OCI-M2 (cell line): ENCODE measurements around the gene HCK.
A peak's percentile ranks its signal among the peaks of the same experiment; 100 is the strongest.
"Not testable (repeated sequence)": the region's sequence is repeated elsewhere in the genome, so short reads cannot be mapped to it uniquely, and the experiment has no call there.

Experiments
- DNase-seq: peaks from one replicate; lab custom pipeline; 2025; ENCODE audit not compliant: unreplicated experiment; lab: John Stamatoyannopoulos, UW

HCK gene

GRCh38 chr20:32028647-32029372 lies 23.2 kb upstream of the HCK start:
- no peak for DNase-seq

GRCh38 chr20:32029561-32029960 lies 22.5 kb upstream of the HCK start:
- no peak for DNase-seq

GRCh38 chr20:32031007-32031958 lies 20.8 kb upstream of the HCK start:
- peak; percentile 36 for DNase-seq

GRCh38 chr20:32033316-32033715 lies 18.7 kb upstream of the HCK start:
- DNase-seq: no peak

DNA sequence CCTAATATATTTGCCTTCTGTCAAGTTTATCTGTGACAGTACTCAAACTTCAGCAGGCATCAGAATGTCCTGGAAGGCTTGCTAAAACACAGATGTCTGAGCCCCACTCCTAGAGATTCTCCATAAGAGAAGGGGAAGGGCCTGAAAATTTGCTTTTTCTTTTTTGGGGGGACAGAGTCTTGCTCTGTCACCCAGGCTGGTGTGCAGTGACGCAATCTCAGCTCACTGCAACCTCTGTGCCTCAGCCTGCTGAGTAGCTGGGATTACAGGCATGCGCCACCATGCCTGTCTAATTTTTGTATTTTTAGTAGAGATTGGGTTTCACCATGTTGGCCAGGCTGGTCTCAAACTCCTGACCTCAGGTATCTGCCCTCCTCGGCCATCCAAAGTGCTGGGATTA lies 18.3 kb upstream of the HCK start:
- DNase-seq: not testable (repeated sequence)

GRCh38 chr20:32034581-32035425 lies 17.2 kb upstream of the HCK start:
- no peak for DNase-seq

GRCh38 chr20:32035426-32035779 lies 16.6 kb upstream of the HCK start:
- DNase-seq: no peak

DNA sequence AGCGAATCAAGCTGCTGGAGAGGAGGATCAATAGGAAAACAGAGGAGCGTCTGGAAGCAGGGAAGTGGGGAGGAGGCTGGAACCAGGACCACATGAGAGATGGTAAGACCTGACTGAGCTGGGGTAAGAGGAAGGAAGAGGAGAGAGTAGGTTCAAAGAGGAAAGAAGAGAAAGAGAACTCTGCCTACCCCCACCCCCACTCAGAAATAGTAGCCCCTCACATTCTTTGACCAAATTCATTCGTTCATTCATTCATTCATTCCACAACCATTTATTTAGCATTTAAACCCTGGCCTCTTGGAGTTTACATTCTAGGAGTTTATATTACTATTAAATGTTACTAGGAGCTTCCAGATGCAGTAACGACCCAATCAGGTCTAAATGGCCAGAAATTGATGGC lies 15.8 kb upstream of the HCK start:
- no peak for DNase-seq

GRCh38 chr20:32036716-32037485 lies 15.1 kb upstream of the HCK start:
- no peak for DNase-seq

GRCh38 chr20:32037929-32038328 lies 14.1 kb upstream of the HCK start:
- no peak for DNase-seq

DNA sequence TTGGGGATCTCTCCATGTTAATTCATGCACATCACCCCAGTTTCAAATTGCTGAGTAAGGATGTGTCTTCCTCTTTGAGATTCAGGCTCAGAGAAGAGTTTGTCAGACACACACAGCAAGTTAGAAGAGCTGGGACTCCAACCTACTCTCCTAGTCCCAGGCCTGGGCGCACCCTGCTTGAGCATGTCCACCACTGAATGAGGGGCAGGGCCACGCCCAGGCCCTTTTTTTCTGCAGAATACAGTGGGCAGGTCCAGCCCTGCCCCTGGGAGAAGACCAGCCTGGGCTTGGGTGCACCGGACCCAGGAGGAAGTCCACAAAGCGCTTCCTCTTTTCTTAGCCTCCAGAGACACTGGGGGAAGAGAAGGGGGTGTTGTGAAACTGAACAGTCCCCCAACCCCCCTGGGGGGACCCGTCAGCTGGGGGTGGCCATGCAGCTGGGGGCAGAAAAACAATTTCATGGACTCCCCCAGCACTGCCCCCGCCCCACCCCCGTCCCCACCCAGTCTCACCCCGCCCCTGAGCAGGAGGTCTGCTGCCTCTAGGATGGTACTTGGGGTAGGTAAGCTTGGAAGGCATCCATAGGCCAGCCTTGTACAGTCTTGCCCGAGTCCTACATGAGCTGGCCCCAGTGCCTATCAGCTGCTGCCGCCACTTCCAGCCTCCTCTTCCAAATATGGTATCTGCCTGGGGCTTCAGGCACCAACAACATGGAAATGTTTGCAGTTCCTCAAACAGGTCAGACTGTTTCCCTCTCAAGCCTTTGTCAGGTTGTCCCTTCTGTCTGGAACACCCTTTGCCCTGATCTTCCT lies 11.7 kb upstream of the HCK start:
- DNase-seq: no peak

- no peak for DNase-seq
Measured at GRCh38 chr20:32045999-32046398, 6.0 kb upstream of the HCK start.

DNA sequence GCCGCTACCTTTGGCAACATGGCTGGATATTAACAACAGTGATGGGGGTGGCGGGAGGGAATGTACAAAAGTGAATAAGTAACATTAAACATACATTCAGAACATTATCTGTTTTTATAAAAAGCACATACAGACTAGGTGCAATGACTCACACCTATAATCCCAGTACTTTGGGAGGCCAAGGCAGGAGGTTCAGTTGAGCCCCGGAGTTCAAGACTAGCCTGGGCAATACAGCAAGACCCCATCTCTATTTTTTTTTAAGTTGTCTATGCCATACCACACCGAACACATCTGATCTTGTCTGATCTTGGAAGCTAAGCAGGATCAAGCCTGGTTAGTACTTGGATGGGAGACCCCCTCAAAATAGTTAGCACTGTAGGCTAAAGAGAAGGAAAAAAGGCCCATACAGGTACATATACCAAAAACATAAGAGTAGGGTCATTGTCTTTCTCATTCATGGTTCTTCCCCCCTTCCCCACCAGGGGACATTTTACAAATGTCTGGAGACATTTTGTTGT lies 1.7 kb upstream of the HCK start:
- no peak for DNase-seq

DNA sequence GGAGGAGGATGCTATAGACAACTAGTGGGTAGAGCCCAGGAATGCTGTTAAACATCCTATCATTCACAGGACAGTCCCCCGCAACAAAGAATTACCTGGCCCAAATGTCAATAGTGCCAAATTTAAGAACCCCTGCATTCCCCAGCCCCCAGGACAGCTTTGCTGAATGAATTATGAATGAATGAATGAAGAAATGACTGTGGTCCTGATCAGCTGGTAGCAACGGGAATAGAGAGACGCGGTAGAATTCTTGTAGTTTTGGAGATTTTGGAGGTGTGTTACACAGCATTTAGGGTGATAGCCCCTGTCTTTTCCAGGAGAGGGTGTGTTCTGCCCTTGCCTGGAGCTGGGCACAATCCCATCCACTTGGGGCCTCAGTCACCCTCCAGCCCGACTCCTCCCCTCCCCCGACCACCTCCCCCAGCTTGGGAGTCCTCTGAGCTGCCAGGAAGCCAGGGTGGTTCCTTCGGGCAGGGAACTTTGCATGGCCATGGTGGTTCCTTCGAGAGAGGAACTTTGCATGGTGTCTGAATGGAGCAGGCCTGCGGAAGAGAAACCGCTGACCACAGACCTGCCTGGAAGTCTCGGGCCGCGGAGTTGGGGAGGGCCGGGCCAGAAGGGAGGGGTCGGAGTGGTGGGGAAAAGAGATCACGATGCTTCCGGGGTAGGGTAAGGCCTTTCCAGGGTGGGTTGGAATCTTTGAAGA lies 1.0 kb upstream of the HCK start:
- DNase-seq: no peak

GRCh38 chr20:32051720-32052089 lies 337 bp upstream of the HCK start:
- no peak for DNase-seq

DNA sequence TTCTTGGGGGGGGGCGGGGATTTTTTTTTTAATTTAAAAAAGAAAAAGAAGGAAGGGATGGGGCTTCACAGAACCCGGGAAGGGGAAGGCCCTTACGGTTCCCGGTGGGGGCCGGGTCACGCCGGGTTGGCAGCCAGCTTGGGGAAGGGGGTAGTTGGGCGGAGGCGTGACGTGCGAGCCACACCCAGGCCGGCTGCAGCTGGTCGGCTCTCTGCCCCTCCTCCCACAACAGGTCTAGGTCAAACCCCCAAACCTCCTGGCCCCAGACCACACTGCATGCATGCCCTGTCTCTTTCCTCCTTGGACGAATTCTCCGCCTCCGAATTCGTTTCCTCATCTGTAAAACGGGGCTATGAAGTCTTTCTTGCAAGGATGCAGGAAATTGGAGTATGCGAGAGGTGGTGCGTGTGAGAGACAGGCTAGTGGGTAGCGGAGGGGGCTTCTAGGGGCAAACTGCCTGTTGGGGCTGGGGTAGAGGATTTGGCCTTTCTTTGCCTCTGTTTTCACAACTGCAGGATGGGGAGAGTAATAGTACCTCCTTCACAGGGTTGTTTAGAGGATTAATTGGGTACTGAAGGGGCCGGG lies 828 bp downstream of the HCK start:
- no peak for DNase-seq

GRCh38 chr20:32053648-32054047 lies 1.6 kb downstream of the HCK start:
- DNase-seq: no peak

DNA sequence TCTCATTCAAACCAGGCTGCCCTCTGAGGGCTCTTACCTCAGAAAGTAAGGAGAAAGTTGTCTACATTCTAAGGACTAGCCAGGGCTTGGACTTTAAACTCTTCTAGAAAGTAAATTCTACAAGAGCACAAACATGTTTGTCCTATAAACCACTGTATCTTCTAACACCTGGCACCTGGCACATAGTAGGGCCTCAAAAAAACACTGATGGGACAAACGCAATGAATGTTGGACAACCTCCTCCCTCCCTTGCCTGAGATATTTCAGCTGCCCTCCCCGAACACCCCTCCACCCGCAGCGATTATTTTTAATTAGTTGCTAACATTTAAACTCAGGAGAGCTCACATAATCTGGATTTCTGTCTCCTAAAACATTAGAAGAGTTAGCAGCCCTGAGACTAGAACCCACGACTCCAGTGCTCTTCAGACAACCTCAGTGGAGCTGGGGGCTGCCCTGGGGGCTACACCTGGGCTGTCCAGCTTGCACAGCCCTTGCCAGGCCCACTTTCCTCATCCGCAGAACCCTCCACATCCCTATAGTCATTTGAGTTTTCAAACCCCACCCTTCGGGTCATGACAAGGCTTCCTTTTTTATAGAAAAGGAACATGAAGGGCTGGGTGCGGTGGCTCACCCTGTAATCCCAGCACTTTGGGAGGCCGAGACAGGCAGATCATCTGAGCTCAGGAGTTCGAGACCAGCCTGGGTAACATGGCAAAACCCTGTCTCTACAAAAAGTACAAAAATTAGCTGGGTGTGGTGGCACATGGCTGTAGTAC lies 4.9 kb downstream of the HCK start:
- DNase-seq: no peak
